Measurements from ENCODE around the gene TNFRSF13B.

GRCh38 chr17:16931318-16932060 is 40.4 kb downstream of the TNFRSF13B start:
- TF ChIP-seq, protein P1, sequence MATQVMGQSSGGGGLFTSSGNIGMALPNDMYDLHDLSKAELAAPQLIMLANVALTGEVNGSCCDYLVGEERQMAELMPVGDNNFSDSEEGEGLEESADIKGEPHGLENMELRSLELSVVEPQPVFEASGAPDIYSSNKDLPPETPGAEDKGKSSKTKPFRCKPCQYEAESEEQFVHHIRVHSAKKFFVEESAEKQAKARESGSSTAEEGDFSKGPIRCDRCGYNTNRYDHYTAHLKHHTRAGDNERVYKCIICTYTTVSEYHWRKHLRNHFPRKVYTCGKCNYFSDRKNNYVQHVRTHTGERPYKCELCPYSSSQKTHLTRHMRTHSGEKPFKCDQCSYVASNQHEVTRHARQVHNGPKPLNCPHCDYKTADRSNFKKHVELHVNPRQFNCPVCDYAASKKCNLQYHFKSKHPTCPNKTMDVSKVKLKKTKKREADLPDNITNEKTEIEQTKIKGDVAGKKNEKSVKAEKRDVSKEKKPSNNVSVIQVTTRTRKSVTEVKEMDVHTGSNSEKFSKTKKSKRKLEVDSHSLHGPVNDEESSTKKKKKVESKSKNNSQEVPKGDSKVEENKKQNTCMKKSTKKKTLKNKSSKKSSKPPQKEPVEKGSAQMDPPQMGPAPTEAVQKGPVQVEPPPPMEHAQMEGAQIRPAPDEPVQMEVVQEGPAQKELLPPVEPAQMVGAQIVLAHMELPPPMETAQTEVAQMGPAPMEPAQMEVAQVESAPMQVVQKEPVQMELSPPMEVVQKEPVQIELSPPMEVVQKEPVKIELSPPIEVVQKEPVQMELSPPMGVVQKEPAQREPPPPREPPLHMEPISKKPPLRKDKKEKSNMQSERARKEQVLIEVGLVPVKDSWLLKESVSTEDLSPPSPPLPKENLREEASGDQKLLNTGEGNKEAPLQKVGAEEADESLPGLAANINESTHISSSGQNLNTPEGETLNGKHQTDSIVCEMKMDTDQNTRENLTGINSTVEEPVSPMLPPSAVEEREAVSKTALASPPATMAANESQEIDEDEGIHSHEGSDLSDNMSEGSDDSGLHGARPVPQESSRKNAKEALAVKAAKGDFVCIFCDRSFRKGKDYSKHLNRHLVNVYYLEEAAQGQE (IDR thresholded peaks at IDR 0.05; ENCODE audit: insufficient replicate concordance, low read depth): no peak
- TF ChIP-seq, protein P2, sequence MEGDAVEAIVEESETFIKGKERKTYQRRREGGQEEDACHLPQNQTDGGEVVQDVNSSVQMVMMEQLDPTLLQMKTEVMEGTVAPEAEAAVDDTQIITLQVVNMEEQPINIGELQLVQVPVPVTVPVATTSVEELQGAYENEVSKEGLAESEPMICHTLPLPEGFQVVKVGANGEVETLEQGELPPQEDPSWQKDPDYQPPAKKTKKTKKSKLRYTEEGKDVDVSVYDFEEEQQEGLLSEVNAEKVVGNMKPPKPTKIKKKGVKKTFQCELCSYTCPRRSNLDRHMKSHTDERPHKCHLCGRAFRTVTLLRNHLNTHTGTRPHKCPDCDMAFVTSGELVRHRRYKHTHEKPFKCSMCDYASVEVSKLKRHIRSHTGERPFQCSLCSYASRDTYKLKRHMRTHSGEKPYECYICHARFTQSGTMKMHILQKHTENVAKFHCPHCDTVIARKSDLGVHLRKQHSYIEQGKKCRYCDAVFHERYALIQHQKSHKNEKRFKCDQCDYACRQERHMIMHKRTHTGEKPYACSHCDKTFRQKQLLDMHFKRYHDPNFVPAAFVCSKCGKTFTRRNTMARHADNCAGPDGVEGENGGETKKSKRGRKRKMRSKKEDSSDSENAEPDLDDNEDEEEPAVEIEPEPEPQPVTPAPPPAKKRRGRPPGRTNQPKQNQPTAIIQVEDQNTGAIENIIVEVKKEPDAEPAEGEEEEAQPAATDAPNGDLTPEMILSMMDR (IDR thresholded peaks at IDR 0.05; ENCODE audit: insufficient read depth, low read length): no peak
- TF ChIP-seq SPI1 (IDR thresholded peaks at IDR 0.05; ENCODE audit: borderline replicate concordance, low read depth): no peak
